GM13976 (cell line): ENCODE measurements around the gene RUNX3.

Experiments
- DNase-seq: peaks from one replicate; pipeline ENCODE4 v3.0.0; 2012; ENCODE audit warnings: low spot score
- CTCF ChIP-seq: IDR thresholded peaks from 2 replicates; pipeline ENCODE4 v1.5.1; 2012; ENCODE audit warnings: borderline replicate concordance, mild to moderate bottlenecking; ENCODE audit not compliant: insufficient read depth; ENCODE audit errors: extremely low read depth, missing control alignments, control extremely low read depth
- in situ Hi-C: fragments of 300-500 bp; cut with MboI; formaldehyde crosslinking; loops from one replicate; pipeline ENCODE4 v1.12.0; 2022; ENCODE audit warnings: low sequenced_read_pairs, mixed read lengths, inconsistent platforms; ENCODE audit not compliant: unreplicated experiment

Gene RUNX3

DNA sequence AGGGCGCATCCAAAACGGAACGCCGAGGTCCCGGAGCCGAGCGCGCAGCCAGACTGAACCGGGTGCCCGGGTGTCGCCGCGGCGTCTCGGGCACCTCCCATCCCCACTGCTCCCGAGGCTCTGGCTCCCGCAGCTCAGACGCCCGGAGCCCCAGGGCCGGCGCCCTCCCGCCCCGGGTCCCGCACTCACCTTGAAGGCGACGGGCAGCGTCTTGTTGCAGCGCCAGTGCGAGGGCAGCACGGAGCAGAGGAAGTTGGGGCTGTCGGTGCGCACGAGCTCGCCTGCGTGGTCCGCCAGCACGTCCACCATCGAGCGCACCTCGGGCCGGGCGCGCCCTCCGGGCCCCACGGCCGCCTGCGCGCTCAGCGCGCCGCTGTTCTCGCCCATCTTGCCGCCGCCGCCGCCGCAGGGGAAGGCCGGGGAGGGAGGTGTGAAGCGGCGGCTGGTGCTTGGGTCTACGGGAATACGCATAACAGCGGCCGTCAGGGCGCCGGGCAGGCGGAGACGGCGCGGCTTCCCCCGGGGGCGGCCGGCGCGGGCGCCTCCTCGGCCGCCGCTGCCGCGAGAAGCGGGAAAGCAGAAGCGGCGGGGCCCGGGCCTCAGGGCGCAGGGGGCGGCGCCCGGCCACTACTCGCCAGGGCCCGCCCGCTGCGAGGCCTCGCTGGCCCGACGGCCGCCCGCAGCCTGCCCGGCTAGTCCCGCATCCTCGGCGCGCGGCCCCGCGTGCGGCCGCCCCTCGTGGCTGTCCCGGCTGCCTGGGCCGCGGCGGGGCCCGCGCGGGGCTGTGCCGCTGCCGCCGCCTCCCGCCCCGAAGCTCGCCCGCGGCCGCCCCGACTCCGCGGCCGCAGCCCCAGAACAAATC lies 447 bp downstream of the RUNX3 start:
- peak; percentile 62 for DNase-seq
- in situ Hi-C loops, result loop anchor here (10.0 kb wide), 1 partner anchor 105 kb away; no protein-coding TSS in a partner anchor
- no peak for TF ChIP-seq CTCF

DNA sequence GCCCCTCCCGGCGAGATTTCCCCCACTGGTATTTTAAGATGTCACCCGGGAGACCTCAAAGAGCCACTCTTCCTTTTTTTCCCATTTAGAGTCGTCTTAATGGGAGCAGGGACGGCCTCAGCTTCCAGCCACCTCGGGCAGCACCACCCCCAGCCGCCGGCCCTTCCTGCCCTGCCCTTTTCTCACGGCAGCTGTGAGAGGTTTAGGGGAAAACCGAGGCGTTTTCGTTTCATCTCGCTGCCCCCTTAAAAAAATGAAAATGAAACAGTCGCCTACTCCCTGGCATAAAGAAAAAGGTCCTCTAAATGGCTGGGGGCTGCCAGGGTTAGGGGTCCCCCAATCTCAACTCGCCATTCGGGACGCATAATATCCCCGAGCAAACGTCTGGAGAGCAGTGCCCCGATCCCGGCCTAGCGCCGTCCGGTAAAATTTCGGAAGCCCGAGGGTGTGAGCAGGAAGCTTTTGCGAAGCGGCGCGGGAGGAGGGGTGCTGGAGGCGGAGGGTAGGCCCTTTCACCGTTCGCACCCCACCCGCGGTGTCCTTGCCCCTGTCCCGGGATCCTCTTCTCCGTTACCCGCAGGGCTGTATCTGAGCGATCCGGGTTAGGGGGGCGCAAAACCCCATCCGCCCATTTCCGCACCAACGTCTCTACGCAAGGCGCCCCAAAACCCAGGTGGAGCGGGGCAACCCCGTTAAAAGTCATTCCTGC lies 1.2 kb downstream of the RUNX3 start:
- no peak for TF ChIP-seq CTCF
- in situ Hi-C loops, result no loop called here
- DNase-seq, result no peak

DNA sequence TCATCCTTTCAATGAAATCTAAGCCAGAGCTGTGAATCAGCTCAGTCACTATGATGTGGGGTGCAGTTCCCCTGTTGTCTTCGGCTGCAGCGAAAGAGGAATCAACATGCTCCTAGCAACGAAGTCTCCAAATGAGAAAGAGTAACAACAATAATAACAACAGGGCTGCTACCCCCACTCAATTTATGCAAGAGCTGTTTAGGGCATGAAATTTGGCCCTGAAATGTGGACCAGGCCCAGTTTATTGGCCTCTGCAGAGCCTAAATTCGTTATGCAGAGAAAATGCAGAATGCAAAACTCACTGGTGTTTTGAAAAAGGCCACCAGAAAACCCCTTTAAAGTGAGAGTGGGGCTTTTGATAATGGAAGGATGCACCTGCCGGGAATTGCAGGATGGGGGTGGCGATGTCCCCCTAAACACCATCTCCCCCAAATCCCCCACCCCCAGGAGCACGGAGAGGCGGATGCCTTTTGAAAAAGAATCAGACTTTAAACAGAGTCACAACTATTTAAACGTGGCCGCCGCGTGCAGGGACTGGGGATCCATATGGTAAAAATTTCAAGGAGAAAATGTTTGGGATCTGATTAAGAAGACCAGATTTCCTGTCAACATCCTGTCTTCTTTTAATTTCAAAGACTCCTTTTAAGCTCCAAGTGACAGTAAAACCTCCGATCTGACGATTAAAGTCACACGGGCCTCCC lies 1.9 kb downstream of the RUNX3 start:
- in situ Hi-C loops, result no loop called here
- no peak for DNase-seq
- no peak for TF ChIP-seq CTCF

GRCh38 chr1:24927473-24927872 lies 2.6 kb downstream of the RUNX3 start:
- no peak for DNase-seq
- in situ Hi-C loops, result no loop called here
- no peak for TF ChIP-seq CTCF

GRCh38 chr1:24926563-24927249 lies 3.4 kb downstream of the RUNX3 start:
- DNase-seq, result no peak
- in situ Hi-C loops, result no loop called here
- no peak for TF ChIP-seq CTCF

DNA sequence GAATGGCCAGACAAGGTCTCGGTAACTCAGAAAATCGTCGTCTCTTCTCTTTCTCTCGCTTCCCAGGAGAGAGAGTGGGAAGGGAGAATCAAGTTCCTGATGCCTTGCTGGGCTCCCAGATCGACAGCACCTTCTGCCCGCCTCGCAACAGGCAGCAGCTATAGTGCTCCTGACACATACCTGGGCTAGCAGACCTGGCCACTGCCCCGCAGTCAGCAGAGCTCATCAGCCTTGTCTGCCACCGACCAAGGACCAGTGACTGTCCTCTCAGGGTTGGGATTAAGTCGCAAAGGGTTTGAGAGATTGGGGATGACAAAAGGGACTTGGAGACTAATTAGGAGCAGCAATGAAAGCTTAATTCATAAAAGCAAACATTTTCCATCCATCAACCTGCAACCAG lies 4.1 kb downstream of the RUNX3 start:
- DNase-seq, result no peak
- no peak for TF ChIP-seq CTCF
- in situ Hi-C loops, result no loop called here
